GM18517 (cell line): ENCODE data around the gene PHOX2B.
"Not testable (repeated sequence)": the region's sequence is repeated elsewhere in the genome, so short reads cannot be mapped to it uniquely, and the experiment has no call there.

ENCODE experiments used
- ATAC-seq: cut with Tn5 transposase; IDR thresholded peaks from one replicate; pipeline ENCODE4 v1.9.1; 2021; ENCODE audit warnings: mild to moderate bottlenecking, moderate library complexity; ENCODE audit not compliant: unreplicated experiment

The PHOX2B gene

GRCh38 chr4:41749631-41750039 lies 1.1 kb upstream of the PHOX2B start:
- ATAC-seq: no peak

- no peak for ATAC-seq
Measured at GRCh38 chr4:41748074-41748570, 403 bp downstream of the PHOX2B start.

GRCh38 chr4:41747230-41748055 lies 1.1 kb downstream of the PHOX2B start:
- ATAC-seq: no peak

GRCh38 chr4:41746440-41747229 lies 1.9 kb downstream of the PHOX2B start:
- ATAC-seq: no peak

GRCh38 chr4:41746025-41746439 lies 2.5 kb downstream of the PHOX2B start:
- ATAC-seq: no peak

- ATAC-seq: no peak
Measured at GRCh38 chr4:41745292-41746024, 3.1 kb downstream of the PHOX2B start.

- no peak for ATAC-seq
Measured at GRCh38 chr4:41744572-41745291, 3.8 kb downstream of the PHOX2B start.

GRCh38 chr4:41741354-41741753 lies 7.2 kb downstream of the PHOX2B start:
- no peak for ATAC-seq

GRCh38 chr4:41737491-41737890 lies 11.0 kb downstream of the PHOX2B start:
- not testable (repeated sequence) for ATAC-seq

- ATAC-seq: no peak
Measured at GRCh38 chr4:41734371-41734770, 14.2 kb downstream of the PHOX2B start.

GRCh38 chr4:41731569-41732126 lies 16.9 kb downstream of the PHOX2B start:
- no peak for ATAC-seq

- ATAC-seq: no peak
Measured at GRCh38 chr4:41728573-41728913, 20.0 kb downstream of the PHOX2B start.

GRCh38 chr4:41727861-41728572 lies 20.5 kb downstream of the PHOX2B start:
- ATAC-seq: no peak

- ATAC-seq: no peak
Measured at GRCh38 chr4:41725254-41725653, 23.3 kb downstream of the PHOX2B start.

- no peak for ATAC-seq
Measured at GRCh38 chr4:41723286-41723685, 25.2 kb downstream of the PHOX2B start.

- ATAC-seq: no peak
Measured at GRCh38 chr4:41722181-41722580, 26.3 kb downstream of the PHOX2B start.

- ATAC-seq: no peak
Measured at GRCh38 chr4:41719417-41719816, 29.1 kb downstream of the PHOX2B start.

GRCh38 chr4:41718907-41719306 lies 29.6 kb downstream of the PHOX2B start:
- ATAC-seq: no peak

- ATAC-seq: no peak
Measured at GRCh38 chr4:41715155-41715554, 33.4 kb downstream of the PHOX2B start.
